GM23338 (cell line): ENCODE data around the gene POU5F2. TPM values are rescaled to one million over a fixed set of nuclear protein-coding genes. Genes with fewer than 3 reads are reported as not detected.

ENCODE experiments used
- ATAC-seq: fragments of 200-7000 bp; cut with Tn5 transposase; 3 replicates; pipeline ENCODE4 v1.9.1; 2020
- DNase-seq: peaks from one replicate; pipeline ENCODE4 v3.0.0-alpha.2; 2015; ENCODE audit warnings: low spot score
- H2AFZ ChIP-seq: fragments of 200-600 bp; sonication (generic); 2 replicates; pipeline ENCODE4 v1.8.0; 2016; ENCODE audit warnings: antibody characterized with exemption, mild to moderate bottlenecking, moderate library complexity
- H3F3A ChIP-seq: fragments of 200-600 bp; sonication (generic); replicated peaks from 2 replicates; pipeline ENCODE4 v1.8.0; 2017; ENCODE audit warnings: antibody characterized with exemption, mixed run types, low read depth
- H3K27ac ChIP-seq: fragments of 200-600 bp; sonication (generic); 2 replicates; pipeline ENCODE4 v1.6.1; 2016; ENCODE audit warnings: low read depth
- H3K27me3 ChIP-seq: fragments of 200-600 bp; sonication (generic); 2 replicates; pipeline ENCODE4 v1.8.0; 2016; ENCODE audit warnings: mild to moderate bottlenecking, mixed run types, moderate library complexity; ENCODE audit not compliant: insufficient read depth
- H3K36me3 ChIP-seq: fragments of 200-600 bp; sonication (generic); 2 replicates; pipeline ENCODE4 v1.8.0; 2016; ENCODE audit warnings: mild to moderate bottlenecking; ENCODE audit not compliant: insufficient read depth
- H3K4me1 ChIP-seq: fragments of 200-600 bp; sonication (generic); 2 replicates; pipeline ENCODE4 v1.8.0; 2016; ENCODE audit warnings: mild to moderate bottlenecking, moderate library complexity; ENCODE audit not compliant: insufficient read depth
- H3K4me2 ChIP-seq: fragments of 200-600 bp; sonication (generic); 2 replicates; pipeline ENCODE4 v1.7.1; 2017; ENCODE audit warnings: mixed run types
- H3K4me3 ChIP-seq: fragments of 200-600 bp; sonication (generic); 2 replicates; pipeline ENCODE4 v1.6.1; 2016; ENCODE audit warnings: mixed run types
- H3K79me2 ChIP-seq: fragments of 200-600 bp; sonication (generic); replicated peaks from 2 replicates; pipeline ENCODE4 v1.8.0; 2017; ENCODE audit warnings: mild to moderate bottlenecking; ENCODE audit not compliant: insufficient read depth
- H3K9me2 ChIP-seq: fragments of 200-600 bp; sonication (generic); 2 replicates; pipeline ENCODE4 v1.8.0; 2017; ENCODE audit not compliant: insufficient read depth
- H4K20me1 ChIP-seq: fragments of 200-600 bp; sonication (generic); replicated peaks from 2 replicates; pipeline ENCODE4 v1.8.0; 2017; ENCODE audit warnings: mild to moderate bottlenecking; ENCODE audit not compliant: insufficient read depth
- H3K27ac Mint-ChIP-seq: 2 replicates; pipeline ENCODE4 v1.8.0; 2020; ENCODE audit warnings: inconsistent platforms, mild to moderate bottlenecking, moderate library complexity, mixed read lengths
- H3K27me3 Mint-ChIP-seq: 3 replicates; pipeline ENCODE4 v1.8.0; 2022; ENCODE audit warnings: low read depth, mild to moderate bottlenecking, moderate library complexity, mixed read lengths, inconsistent platforms; ENCODE audit not compliant: insufficient read depth, poor library complexity
- H3K36me3 Mint-ChIP-seq: 3 replicates; pipeline ENCODE4 v1.8.0; 2021; ENCODE audit warnings: low read depth, mild to moderate bottlenecking, inconsistent platforms, moderate library complexity, mixed read lengths
- H3K4me1 Mint-ChIP-seq: 3 replicates; pipeline ENCODE4 v1.8.0; 2020; ENCODE audit warnings: mild to moderate bottlenecking, inconsistent platforms, mixed read lengths
- H3K4me3 Mint-ChIP-seq: 3 replicates; pipeline ENCODE4 v1.8.0; 2021; ENCODE audit warnings: moderate library complexity, mild to moderate bottlenecking, inconsistent platforms, mixed read lengths
- H3K9me3 Mint-ChIP-seq: 3 replicates; pipeline ENCODE4 v1.8.0; 2020; ENCODE audit warnings: moderate library complexity, mild to moderate bottlenecking, inconsistent platforms, mixed read lengths
- CREB1 ChIP-seq: fragments of 250-450 bp; sonication (Bioruptor Pico); IDR thresholded peaks from 2 replicates; pipeline ENCODE4 v1.5.0; 2020; ENCODE audit warnings: low read depth, mild to moderate bottlenecking, moderate library complexity
- EZH2phosphoT487 ChIP-seq: fragments of 200-600 bp; sonication (generic); IDR thresholded peaks from one replicate; pipeline ENCODE4 v1.8.1; 2018; ENCODE audit warnings: antibody characterized with exemption; ENCODE audit not compliant: unreplicated experiment
- JUNB ChIP-seq: IDR thresholded peaks from one replicate; pipeline ENCODE4 v1.6.1; 2016; ENCODE audit warnings: antibody characterized with exemption; ENCODE audit not compliant: unreplicated experiment
- NANOG ChIP-seq: IDR thresholded peaks from 2 replicates; pipeline ENCODE4 v1.6.1; 2016; ENCODE audit warnings: antibody characterized with exemption, borderline replicate concordance
- POLR2AphosphoS5 ChIP-seq: IDR thresholded peaks from 2 replicates; pipeline ENCODE4 v1.6.1; 2016; ENCODE audit warnings: antibody characterized with exemption, low read depth
- STAT1 ChIP-seq: IDR thresholded peaks from one replicate; pipeline ENCODE4 v1.6.1; 2016; ENCODE audit warnings: antibody characterized with exemption; ENCODE audit not compliant: unreplicated experiment
- ZNF331 ChIP-seq: fragments of 250-450 bp; sonication (Bioruptor Pico); IDR thresholded peaks from 2 replicates; pipeline ENCODE4 v1.5.0; 2020; ENCODE audit warnings: low read depth, mild to moderate bottlenecking, moderate library complexity
- polyA plus RNA-seq: library from polyadenylated mRNA; unstranded; fragments of >200 nt; fragmentation: Nextera tagmentation; extraction: Ambion mirVana; gene quantifications from 2 replicates; pipeline ENCODE4 v1.2.1, GENCODE V29; 2016
- total RNA-seq: library from RNA; depleted of rRNA; stranded (reverse); fragments of >200 nt; shearing (Covaris generic); gene quantifications from 2 replicates; pipeline ENCODE4 v1.2.3, GENCODE V29; 2014
- TF ChIP-seq, protein P1 (sequence below), 2 experiments: fragments of 200-600 bp in 1 of 2; sonication (generic) in 1 of 2; conservative IDR thresholded peaks; 2 replicates each; pipeline versions ENCODE4 v1.5.1 to v1.6.1; 2016 to 2017; ENCODE audit warnings: antibody characterized with exemption in 2 of 2, low read depth in 2 of 2, mild to moderate bottlenecking in 2 of 2, moderate library complexity in 1 of 2
- TF ChIP-seq, protein P2 (sequence below): fragments of 250-450 bp; sonication (Bioruptor Pico); IDR thresholded peaks from 2 replicates; pipeline ENCODE4 v1.5.0; 2020; ENCODE audit warnings: mild to moderate bottlenecking, moderate library complexity
- TF ChIP-seq, protein P3 (sequence below): IDR thresholded peaks from 2 replicates; pipeline ENCODE4 v1.6.1; 2016; ENCODE audit warnings: antibody characterized with exemption

The POU5F2 gene
- total and polyA plus RNA-seq, 2 experiments from 2014 or later: 0.11 to 0.76 TPM

DNA sequence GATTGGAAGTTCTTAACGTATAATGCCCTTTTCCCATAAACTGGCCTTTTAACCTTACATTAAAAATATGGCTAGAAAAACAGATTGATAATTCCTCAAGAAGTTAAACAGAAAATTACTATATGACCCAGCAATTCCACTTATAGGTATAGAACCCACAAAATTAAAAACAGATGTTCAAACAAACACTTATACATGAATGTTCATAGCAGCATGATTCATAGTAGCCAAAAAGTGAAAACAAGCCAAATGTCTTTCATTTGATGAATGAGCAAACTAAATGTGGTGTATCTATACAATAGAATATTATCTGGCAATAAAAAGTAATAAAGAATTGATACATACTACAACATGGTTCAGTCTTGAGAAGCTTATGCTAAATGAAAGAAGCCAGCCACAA lies 35.5 kb downstream of the POU5F2 start:
- H3K4me1 ChIP-seq: no peaks in the 10 kb centered on the region
- Mint-ChIP-seq H3K27me3 (no peaks in the 10 kb centered on the region), H3K27ac (no peak overlapping the region), H3K4me3 (no peak overlapping the region), H3K9me3 (no peaks in the 10 kb centered on the region), H3K4me1 (peaks cover 3% of the 10 kb centered on the region; the same call in 2 of the 3 replicates), H3K36me3 (no peaks in the 10 kb centered on the region)
- no peak overlapping the region for H3K4me3 ChIP-seq
- H4K20me1 ChIP-seq: no peaks in the 10 kb centered on the region
- H3K9me2 ChIP-seq: no peaks in the 10 kb centered on the region
- DNase-seq (no peak), ATAC-seq (no peak)
- no peaks in the 10 kb centered on the region for H3F3A ChIP-seq
- H2AFZ ChIP-seq: no peak overlapping the region
- H3K4me2 ChIP-seq: no peak overlapping the region
- H3K79me2 ChIP-seq: no peaks in the 10 kb centered on the region
- no peaks in the 10 kb centered on the region for H3K27me3 ChIP-seq
- TF ChIP-seq, protein P1, sequence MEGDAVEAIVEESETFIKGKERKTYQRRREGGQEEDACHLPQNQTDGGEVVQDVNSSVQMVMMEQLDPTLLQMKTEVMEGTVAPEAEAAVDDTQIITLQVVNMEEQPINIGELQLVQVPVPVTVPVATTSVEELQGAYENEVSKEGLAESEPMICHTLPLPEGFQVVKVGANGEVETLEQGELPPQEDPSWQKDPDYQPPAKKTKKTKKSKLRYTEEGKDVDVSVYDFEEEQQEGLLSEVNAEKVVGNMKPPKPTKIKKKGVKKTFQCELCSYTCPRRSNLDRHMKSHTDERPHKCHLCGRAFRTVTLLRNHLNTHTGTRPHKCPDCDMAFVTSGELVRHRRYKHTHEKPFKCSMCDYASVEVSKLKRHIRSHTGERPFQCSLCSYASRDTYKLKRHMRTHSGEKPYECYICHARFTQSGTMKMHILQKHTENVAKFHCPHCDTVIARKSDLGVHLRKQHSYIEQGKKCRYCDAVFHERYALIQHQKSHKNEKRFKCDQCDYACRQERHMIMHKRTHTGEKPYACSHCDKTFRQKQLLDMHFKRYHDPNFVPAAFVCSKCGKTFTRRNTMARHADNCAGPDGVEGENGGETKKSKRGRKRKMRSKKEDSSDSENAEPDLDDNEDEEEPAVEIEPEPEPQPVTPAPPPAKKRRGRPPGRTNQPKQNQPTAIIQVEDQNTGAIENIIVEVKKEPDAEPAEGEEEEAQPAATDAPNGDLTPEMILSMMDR (conservative IDR thresholded peaks at IDR 0.05; ENCODE audit: low read depth in 2 of 2): no peak
- TF ChIP-seq NANOG (no peak), JUNB (no peak), EZH2phosphoT487 (no peak), ZNF331 (CRISPR knock-in tag) (no peak), POLR2AphosphoS5 (no peak), CREB1 (no peak), STAT1 (no peak)
- TF ChIP-seq, protein P2, sequence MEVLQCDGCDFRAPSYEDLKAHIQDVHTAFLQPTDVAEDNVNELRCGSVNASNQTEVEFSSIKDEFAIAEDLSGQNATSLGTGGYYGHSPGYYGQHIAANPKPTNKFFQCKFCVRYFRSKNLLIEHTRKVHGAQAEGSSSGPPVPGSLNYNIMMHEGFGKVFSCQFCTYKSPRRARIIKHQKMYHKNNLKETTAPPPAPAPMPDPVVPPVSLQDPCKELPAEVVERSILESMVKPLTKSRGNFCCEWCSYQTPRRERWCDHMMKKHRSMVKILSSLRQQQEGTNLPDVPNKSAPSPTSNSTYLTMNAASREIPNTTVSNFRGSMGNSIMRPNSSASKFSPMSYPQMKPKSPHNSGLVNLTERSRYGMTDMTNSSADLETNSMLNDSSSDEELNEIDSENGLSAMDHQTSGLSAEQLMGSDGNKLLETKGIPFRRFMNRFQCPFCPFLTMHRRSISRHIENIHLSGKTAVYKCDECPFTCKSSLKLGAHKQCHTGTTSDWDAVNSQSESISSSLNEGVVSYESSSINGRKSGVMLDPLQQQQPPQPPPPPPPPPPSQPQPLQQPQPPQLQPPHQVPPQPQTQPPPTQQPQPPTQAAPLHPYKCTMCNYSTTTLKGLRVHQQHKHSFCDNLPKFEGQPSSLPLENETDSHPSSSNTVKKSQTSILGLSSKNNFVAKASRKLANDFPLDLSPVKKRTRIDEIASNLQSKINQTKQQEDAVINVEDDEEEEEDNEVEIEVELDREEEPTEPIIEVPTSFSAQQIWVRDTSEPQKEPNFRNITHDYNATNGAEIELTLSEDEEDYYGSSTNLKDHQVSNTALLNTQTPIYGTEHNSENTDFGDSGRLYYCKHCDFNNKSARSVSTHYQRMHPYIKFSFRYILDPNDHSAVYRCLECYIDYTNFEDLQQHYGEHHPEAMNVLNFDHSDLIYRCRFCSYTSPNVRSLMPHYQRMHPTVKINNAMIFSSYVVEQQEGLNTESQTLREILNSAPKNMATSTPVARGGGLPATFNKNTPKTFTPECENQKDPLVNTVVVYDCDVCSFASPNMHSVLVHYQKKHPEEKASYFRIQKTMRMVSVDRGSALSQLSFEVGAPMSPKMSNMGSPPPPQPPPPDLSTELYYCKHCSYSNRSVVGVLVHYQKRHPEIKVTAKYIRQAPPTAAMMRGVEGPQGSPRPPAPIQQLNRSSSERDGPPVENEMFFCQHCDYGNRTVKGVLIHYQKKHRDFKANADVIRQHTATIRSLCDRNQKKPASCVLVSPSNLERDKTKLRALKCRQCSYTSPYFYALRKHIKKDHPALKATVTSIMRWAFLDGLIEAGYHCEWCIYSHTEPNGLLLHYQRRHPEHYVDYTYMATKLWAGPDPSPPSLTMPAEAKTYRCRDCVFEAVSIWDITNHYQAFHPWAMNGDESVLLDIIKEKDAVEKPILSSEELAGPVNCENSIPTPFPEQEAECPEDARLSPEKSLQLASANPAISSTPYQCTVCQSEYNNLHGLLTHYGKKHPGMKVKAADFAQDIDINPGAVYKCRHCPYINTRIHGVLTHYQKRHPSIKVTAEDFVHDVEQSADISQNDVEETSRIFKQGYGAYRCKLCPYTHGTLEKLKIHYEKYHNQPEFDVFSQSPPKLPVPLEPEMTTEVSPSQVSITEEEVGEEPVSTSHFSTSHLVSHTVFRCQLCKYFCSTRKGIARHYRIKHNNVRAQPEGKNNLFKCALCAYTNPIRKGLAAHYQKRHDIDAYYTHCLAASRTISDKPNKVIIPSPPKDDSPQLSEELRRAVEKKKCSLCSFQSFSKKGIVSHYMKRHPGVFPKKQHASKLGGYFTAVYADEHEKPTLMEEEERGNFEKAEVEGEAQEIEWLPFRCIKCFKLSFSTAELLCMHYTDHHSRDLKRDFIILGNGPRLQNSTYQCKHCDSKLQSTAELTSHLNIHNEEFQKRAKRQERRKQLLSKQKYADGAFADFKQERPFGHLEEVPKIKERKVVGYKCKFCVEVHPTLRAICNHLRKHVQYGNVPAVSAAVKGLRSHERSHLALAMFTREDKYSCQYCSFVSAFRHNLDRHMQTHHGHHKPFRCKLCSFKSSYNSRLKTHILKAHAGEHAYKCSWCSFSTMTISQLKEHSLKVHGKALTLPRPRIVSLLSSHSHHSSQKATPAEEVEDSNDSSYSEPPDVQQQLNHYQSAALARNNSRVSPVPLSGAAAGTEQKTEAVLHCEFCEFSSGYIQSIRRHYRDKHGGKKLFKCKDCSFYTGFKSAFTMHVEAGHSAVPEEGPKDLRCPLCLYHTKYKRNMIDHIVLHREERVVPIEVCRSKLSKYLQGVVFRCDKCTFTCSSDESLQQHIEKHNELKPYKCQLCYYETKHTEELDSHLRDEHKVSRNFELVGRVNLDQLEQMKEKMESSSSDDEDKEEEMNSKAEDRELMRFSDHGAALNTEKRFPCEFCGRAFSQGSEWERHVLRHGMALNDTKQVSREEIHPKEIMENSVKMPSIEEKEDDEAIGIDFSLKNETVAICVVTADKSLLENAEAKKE: no peak
- TF ChIP-seq, protein P3, sequence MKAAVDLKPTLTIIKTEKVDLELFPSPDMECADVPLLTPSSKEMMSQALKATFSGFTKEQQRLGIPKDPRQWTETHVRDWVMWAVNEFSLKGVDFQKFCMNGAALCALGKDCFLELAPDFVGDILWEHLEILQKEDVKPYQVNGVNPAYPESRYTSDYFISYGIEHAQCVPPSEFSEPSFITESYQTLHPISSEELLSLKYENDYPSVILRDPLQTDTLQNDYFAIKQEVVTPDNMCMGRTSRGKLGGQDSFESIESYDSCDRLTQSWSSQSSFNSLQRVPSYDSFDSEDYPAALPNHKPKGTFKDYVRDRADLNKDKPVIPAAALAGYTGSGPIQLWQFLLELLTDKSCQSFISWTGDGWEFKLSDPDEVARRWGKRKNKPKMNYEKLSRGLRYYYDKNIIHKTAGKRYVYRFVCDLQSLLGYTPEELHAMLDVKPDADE: no peak
- H3K27ac ChIP-seq: no peak overlapping the region
- H3K36me3 ChIP-seq: no peaks in the 10 kb centered on the region
